Astrocyte of the cerebellum (primary cell): ENCODE results near the gene PPIL6.

Experiments used
- DNase-seq: peaks from one replicate; pipeline ENCODE4 v3.0.0-alpha.2; 2011; ENCODE audit warnings: low read depth
- H3K4me3 ChIP-seq: 2 replicates; pipeline ENCODE4 v1.5.1; 2011; ENCODE audit warnings: mild to moderate bottlenecking, low read depth, low read length, moderate library complexity
- in situ Hi-C: cut with HindIII; loops from 2 replicates; pipeline ENCODE4 v1.10.0; 2017; ENCODE audit warnings: low sequenced_read_pairs
- TF ChIP-seq, protein P1 (sequence below): IDR thresholded peaks from 2 replicates; pipeline ENCODE4 v1.5.1; 2012; ENCODE audit warnings: low read length, low read depth, moderate library complexity, mild to moderate bottlenecking; ENCODE audit errors: missing control alignments

Gene PPIL6

DNA sequence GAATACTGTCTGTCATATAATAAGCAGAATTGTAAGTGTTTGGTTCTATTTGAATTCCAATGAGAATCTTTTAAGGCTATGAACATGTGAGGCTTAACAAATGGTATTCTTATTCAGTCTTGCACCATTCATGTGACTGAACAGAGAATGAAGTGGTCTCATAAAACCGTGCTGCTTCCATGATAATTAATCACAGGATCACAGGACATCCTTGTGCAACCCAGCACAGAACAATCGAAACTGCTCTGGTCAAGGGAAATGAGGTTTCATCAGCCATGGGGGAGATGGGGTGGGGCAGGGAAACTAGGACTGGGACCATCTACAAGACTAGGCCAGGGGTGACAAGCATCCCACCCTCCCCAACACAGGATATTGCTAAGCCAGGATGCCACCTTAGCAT is 6.0 kb downstream of the PPIL6 start:
- TF ChIP-seq, protein P1, sequence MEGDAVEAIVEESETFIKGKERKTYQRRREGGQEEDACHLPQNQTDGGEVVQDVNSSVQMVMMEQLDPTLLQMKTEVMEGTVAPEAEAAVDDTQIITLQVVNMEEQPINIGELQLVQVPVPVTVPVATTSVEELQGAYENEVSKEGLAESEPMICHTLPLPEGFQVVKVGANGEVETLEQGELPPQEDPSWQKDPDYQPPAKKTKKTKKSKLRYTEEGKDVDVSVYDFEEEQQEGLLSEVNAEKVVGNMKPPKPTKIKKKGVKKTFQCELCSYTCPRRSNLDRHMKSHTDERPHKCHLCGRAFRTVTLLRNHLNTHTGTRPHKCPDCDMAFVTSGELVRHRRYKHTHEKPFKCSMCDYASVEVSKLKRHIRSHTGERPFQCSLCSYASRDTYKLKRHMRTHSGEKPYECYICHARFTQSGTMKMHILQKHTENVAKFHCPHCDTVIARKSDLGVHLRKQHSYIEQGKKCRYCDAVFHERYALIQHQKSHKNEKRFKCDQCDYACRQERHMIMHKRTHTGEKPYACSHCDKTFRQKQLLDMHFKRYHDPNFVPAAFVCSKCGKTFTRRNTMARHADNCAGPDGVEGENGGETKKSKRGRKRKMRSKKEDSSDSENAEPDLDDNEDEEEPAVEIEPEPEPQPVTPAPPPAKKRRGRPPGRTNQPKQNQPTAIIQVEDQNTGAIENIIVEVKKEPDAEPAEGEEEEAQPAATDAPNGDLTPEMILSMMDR = no peak
- no peak overlapping the region for H3K4me3 ChIP-seq
- in situ Hi-C loops = no loop called here
- DNase-seq = no peak

DNA sequence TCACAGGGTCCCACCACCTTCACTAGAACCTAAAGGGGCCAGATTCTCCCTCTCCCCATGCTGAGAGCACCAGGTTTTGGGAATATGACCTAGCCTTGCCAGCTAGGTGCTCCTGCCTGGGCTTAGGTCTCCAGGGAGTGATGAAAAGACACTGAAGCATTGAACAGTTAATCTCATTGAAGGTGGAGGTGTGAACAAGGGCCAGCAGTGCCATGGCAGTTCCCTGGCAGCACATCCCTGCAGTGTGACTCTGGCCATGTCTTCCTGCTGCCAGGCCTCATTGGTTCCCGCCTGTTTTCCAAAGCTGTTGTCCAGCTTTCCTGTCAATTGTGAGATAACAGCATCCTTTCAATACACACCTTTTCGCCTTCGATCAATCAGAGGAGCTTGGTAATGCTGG is 10.9 kb downstream of the PPIL6 start:
- in situ Hi-C loops = no loop called here
- TF ChIP-seq, protein P1 = no peak

DNA sequence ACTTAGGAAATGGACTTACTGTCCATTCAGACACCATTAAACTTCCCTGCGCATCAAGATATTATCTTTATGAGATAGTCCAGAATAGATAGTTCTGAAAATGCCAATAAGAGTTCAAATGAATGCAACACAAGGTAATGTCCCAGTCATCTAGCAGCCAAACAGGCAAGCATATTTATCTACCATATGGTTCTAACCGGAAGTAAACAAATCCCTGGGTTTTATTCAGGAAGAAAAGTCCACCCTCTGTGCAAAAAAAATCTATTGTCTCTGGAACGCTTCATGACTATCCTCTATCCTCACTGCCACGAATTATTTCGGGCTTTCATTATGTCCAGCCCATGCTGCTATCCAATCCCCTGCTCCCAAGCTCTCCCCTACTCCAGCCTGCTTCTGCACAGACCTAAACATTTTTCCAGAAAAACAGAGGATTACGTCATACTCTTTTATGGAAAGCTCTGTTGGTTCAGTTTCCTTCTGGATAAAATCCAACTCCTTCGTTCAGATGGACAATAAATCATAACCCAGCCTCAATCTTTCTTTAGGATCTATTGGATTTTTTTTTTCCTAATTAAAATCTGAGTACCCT is 11.4 kb downstream of the PPIL6 start:
- no peak overlapping the region for H3K4me3 ChIP-seq
- in situ Hi-C loops = no loop called here
- TF ChIP-seq, protein P1 = no peak
- DNase-seq = no peak

More for the DNA sequence above, 10.9 kb downstream of the PPIL6 start:
- no peak overlapping the region for H3K4me3 ChIP-seq
- no peak for DNase-seq

DNA sequence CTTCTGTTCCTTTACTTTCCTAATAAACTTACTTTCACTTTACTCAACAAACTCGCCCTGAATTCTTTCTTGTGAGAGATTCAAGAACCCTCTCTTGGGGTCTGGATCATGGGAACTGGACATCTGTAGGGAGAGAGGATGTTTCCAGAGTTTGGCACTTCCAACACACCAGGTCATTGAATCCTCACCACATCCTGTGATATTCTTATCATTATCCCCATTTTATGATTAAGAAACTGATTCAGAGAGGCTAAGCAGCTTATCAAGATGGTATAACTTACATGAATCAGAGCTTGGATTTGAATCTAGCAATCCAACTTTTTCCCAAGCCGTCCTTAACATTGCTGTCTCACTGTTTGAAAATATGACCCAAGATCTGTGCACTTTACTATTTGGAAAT is 15.5 kb downstream of the PPIL6 start:
- H3K4me3 ChIP-seq = no peak overlapping the region
- in situ Hi-C loops = no loop called here
- TF ChIP-seq, protein P1 = no peak
- no peak for DNase-seq

DNA sequence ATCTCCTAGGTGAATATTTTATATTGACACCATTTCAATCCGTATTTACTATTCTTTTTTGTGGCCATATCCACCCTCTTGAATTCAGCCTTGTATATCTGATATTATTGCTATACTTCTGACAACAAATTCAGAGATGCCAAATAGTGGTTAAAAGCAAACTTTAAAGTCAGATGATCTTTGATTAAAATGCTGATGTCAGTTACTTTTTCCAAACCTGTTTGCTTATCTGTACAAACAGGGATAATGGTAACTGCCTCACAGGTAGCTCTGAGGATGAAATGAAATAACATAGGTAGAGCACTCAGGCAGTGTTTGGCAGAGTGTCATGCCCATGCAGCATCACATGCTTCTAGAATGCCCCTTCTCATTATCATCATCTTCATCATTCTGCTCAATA is 19.2 kb downstream of the PPIL6 start:
- in situ Hi-C loops = no loop called here
- DNase-seq = no peak
- TF ChIP-seq, protein P1 = no peak
- H3K4me3 ChIP-seq = no peak overlapping the region

DNA sequence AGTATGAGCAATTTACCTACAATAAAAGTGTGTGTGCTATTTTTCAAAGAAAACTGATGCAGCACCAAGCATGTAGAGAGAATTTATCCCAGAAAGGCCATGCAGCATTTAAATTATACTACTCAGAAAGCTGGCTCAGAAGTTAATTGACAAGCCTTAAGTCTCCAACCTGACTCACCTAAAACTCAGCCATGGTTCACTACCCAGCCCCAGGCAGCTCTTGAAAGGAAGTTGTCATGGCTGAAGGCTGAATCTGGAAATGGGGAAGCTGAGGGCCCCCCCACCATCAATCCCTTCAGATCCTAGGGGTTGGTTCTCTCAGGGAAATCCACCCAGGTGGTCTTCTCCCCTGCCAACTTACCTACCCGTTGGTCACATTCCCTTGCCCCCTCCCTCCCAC is 19.7 kb downstream of the PPIL6 start:
- H3K4me3 ChIP-seq = no peak overlapping the region
- TF ChIP-seq, protein P1 = no peak
- in situ Hi-C loops = no loop called here
- DNase-seq = no peak
